Activated CD4-positive, alpha-beta T cell treated with anti-CD3 and anti-CD28 coated beads, Interleukin-2, amount 50 U/mL, for 1 hour (primary cell): Measurements from ENCODE around the gene PSORS1C2.
A peak's percentile ranks its signal among the peaks of the same experiment; 100 is the strongest.

ENCODE experiments used
- DNase-seq: peaks from one replicate; pipeline ENCODE4 v3.0.0-alpha.2; 2020

PSORS1C2 gene

GRCh38 chr6:31135710-31136109, 3.2 kb downstream of the PSORS1C2 start:
- DNase-seq = no peak

DNA sequence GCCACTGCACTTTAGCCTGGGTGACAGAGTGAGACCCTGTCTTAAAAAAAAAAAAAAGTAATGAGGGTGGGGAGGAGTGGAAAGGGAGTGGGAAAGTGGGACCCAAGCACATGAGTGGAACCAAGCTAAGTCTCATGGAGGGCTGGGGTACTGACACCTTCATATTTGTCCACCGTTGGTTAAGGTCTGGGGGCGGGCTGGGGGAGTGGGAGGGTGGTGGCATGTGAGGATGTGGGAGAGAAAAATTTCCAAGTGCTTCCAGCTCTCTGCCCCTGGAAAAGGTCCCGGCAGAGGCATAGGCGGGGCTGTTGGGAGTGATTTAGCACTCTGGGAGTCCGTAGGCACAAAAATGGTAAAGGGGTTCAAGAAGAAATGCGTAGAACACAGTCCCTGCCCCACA, 6.1 kb downstream of the PSORS1C2 start:
- DNase-seq = no peak

DNA sequence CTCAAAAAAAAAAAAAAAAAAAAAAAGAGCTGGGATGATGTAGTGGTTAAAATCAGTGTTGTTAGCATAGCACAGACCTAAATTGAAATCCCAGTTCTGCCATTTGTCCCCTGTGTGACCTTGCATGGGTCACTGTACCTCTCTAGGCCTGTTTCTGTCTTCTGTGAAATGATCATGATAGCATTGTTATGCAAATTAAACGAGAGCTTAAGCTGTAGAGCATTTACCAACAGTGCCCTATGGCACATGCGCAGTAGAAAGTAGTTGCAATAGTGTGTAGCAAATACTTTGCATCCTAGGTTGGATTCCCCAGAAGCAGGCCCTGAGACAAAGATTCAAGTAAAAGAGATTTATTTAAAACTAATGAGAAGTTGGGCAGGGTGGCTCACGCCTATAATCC, 7.3 kb downstream of the PSORS1C2 start:
- DNase-seq = no peak

GRCh38 chr6:31130751-31131150, 8.1 kb downstream of the PSORS1C2 start:
- DNase-seq = no peak

DNA sequence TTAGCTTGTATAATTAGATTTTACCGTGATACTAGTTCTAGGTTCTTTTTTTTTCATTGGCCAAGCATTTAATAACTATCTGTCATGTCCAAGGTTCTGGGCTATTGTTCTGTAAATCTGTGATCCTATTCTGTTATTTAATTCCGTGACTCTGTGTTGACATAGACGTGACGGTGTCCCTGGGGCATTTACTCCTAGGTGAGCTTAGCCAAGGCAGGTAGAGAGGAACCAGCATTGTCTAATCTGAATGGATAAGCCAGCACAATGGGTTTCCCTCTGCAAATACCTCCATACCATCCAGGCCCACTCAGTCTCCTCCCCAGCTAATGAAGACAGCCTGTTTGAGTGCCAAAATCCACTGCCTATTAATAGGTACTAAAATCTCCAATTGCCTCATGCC, 9.7 kb downstream of the PSORS1C2 start:
- DNase-seq = no peak

DNA sequence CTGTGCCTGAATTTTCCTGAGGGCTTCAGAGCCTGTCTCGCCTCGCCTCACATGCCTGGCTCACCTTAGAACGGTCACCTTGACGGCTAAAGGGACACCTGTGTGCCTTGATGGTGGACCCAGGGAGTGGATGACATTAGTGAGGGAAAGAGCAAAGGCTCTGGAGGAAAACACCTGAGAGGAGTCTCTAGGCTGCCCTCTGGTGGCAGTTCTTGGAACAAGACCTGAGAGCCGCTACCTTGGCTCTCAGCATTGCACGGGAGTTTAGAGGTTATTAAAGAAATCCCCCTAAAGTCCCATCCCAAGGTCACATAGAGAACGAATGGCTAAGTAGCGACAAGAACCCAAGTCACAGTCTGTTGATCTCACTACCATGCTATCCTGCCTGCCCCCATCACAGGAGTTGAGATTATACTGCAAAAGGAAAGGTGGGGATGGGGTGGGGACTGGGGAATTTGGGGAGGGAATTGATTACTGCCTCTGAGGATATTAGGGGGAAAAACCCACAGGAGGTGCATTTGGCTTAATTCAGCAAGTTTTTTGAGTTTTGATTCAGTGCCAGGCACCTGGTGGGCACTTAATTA, 10.7 kb downstream of the PSORS1C2 start:
- peak; percentile 79 for DNase-seq

DNA sequence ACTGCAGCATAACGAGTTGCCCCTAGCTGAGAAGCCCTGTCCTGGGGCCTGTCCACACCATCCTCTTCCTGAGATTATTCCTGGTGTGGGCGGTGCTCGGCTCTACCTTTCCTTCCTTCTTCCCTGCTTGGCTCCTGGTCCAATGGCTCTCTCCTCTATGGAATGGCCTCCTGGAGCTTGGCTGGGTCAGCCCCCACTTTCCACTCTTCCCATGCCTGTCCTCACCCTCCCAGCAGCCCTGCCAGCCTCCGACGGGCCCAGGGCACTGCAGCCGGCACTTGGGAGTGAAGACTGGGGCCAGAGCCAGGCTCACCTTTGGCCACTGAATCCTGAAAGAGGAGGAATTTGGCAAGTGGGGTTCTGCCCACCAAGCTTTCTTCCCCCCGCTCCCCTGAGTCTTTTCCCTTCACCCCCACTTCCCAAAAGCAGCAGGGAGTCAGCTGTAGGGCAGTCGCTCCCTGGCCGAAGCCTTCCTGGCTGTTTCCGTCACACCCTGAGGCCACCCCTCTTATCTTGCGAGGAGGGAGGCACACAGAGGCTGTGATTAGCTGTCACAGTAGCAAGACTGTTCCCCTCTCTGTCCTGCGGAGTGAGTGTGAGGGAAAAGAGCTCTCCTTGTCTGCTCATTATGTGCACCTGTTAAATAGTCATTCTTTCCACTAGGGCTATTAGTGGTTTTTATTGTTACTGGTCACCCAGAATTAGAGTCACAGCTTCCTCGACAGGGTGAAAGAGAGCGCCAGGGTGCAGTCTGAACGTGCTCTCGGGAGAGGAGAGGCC, 12.3 kb downstream of the PSORS1C2 start:
- no peak for DNase-seq

GRCh38 chr6:31125586-31126363, 13.1 kb downstream of the PSORS1C2 start:
- DNase-seq = no peak

- DNase-seq = no peak
These were observed 13.7 kb downstream of the PSORS1C2 start for GRCh38 chr6:31125162-31125561.

DNA sequence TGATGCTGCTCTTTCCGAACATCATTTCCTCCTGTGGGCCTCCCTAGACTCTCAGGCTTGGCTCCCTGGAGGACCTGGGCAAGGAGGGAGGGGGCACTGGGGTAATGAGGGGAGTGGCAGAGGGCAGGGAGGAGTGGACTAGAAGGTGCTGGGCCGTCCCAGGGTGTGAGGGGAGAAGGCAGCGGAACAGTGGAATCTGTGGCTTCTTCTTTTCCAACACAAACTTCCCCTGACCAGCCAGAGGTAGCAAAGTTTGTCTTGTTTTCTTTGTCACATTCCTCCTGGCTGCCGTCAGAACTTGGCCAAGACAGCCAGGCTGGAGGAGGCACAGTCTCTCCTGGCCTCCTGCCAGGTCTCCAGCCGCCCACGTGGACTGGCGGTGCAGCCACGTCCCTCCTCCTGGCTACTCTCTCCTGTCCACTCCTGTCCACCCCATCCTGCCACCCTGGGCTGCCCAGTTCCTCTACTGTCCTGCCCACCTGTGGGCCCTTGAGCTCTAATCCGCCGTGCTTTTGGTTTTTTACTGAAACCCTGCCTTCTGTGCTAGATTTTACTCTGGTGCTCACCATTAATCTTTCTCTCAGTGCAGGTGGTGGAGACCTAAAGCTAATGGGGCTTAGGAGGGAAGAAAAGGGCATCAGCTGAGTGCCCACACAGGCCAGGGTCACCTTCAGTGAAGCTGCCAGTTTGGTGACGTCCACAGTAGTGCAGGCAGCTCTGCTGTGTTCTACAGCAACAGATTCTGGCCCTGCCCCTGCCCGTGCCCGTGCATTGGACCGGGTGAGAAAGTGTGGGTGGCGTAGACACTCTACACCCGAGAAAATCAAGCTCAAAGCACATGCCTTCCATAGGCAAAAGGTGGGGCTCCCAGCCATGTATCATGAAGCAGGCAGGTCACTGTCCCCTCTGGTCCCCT, 15.8 kb downstream of the PSORS1C2 start:
- no peak for DNase-seq

- DNase-seq = no peak
These were observed 17.6 kb downstream of the PSORS1C2 start for GRCh38 chr6:31121131-31121790.

DNA sequence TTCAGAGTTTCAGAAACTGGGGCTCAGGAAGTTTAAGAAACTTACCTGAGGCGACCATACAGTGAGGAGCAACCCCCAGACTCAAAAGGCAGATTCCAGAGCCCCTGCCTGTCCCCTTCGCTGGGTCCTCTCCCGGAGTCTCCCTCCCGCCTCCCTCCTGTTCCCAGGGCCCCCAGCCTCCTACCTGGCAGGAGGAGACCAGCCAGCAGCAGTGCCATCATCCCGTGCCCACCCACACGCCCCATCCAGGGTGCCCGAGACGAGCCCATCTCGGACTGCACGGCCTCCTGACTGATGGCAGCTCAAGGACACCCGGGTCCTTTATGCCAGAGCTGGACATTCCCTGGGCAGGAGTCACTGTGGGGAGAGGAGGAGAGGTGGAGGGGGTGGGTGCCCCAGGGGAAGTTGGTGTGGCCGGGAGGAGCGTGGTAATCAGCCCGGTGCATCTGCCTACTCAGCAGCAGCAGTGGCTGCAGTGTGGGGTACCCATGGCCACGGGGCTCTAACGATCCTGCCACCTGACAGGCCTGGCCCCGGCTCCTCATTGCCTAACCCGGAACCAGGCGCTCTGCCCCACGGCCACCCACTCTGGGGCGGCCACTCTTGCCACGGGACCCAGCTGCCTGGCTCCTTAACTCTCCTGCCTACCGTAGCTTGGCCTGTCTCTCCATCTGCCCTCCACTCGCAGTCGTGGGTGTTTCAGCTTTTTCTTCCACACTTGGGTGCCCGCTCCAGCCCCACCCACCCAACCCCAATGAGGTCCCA, 18.5 kb downstream of the PSORS1C2 start, which contains the start of gene CDSN:
TSS of gene CDSN (minus strand) at position 296 of the 765 bp plus-strand sequence. CDS start at position 269, 27 bp downstream.
- no peak for DNase-seq

DNA sequence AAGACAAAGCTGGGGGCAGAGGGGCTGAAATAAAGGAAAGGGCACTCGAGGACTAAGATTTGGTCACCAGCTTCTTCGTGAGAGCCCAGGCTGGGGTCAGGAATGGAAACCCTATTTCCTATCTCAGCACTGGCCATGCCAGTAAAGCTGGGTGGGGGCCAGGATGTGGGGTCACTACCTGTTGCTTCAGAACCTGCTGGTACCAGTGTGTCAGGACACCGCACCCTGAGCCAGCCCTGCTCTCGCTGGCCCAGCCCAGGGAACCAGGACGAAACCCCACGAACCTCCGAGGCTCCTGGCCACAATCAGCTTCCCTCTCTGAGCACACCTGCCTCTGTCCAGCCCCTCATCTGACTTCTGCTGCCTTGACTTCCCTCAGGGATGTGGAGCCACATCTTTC, 20.7 kb downstream of the PSORS1C2 start:
- DNase-seq = no peak

- DNase-seq = no peak
These were observed 22.0 kb downstream of the PSORS1C2 start for GRCh38 chr6:31116661-31117385.

DNA sequence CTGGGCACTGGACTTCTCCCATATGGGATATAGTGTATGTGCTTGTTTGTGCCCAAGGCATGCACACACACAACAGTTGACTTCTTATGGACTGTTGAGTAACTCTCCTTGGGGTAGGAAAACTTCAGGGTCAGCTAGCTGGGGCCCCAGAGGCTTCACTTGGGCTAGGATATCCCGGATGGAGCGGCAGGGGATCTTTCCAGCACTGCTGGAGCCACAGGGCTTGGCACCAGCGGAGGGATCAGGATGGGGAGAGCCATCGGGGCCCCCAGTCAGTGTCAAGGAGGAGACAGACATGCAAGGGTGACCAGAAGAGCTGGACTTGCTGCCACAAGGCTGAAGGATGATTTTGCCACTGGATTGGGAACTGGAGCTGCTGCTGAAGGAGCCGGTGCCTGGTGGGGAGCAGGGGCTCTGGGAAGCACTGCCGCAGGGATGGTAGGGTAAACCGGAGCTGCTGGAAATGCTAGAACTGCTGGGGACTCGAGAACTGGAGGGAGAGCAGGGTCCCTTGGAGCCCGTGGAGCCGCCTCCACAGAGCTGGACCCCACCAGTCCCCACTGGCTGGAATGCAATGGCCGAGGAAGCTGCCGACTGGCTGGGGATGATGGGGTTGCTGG, 22.8 kb downstream of the PSORS1C2 start:
- DNase-seq = no peak

GRCh38 chr6:31114970-31115849, 23.7 kb downstream of the PSORS1C2 start:
- DNase-seq = no peak

- DNase-seq = no peak
These were observed 24.4 kb downstream of the PSORS1C2 start, which contains the start of gene PSORS1C1 for GRCh38 chr6:31114541-31114878. Gene PSORS1C1 (plus strand): TSS chr6:31114800. CDS start chr6:31129633, 14,833 bp downstream.

DNA sequence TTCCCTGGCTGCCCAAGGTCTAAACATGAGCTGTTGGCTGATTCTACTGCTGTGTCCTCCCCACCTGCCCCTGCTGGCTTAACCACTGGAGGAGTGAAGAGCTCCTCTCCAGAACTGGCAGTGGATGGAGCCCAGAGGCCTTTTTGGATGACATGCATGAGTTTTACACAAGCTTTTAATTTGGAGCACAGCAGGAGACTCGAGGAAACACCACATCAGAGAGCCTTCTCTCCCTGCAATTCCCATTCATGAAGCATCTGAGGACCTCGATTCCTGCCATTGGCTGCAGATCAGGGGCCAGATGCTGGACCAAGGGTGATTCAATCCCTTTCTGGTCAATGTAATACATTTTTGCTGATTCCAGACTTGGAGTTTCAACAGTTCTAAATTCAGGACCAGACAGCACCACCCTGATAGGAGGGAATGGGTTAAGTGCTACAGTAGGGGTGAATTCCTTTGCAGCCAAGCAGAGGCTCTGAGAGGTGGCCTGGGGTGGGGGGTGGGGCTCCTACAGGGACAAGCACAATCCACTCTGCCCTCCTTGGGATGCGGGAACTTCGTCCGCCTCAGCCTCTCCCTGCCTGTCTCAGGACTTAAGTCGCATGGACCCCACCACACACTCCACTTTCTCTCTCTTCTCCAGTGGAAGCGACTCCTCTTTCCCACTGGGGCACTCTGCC, 24.9 kb downstream of the PSORS1C2 start:
- no peak for DNase-seq
